Activated naive CD4-positive, alpha-beta T cell treated with anti-CD3 and anti-CD28 coated beads, Interleukin-2, amount 50 U/mL, for 16 hours (primary cell): ENCODE results near the gene WDR62.

Experiments used
- DNase-seq: peaks from one replicate; pipeline ENCODE4 v3.0.0-alpha.2; 2020

WDR62 gene

GRCh38 chr19:36081894-36082293 lies 27.2 kb downstream of the WDR62 start:
- DNase-seq = no peak

GRCh38 chr19:36082916-36083315 lies 28.2 kb downstream of the WDR62 start:
- DNase-seq = no peak

- DNase-seq = no peak
Observed at GRCh38 chr19:36084231-36085009, 29.7 kb downstream of the WDR62 start.

- DNase-seq = no peak
Observed at GRCh38 chr19:36086326-36086725, 31.6 kb downstream of the WDR62 start.

GRCh38 chr19:36089847-36090246 lies 35.1 kb downstream of the WDR62 start:
- DNase-seq = no peak

GRCh38 chr19:36090910-36091695 lies 36.4 kb downstream of the WDR62 start:
- DNase-seq = no peak

- no peak for DNase-seq
Observed at GRCh38 chr19:36092566-36092965, 37.9 kb downstream of the WDR62 start.

- no peak for DNase-seq
Observed at GRCh38 chr19:36093146-36093662, 38.5 kb downstream of the WDR62 start.

GRCh38 chr19:36093687-36094086 lies 39.0 kb downstream of the WDR62 start:
- DNase-seq = no peak

GRCh38 chr19:36097036-36097435 lies 42.3 kb downstream of the WDR62 start:
- no peak for DNase-seq

- DNase-seq = no peak
Observed at GRCh38 chr19:36099166-36099785, 44.6 kb downstream of the WDR62 start.

- no peak for DNase-seq
Observed at GRCh38 chr19:36100476-36100875, 45.8 kb downstream of the WDR62 start.

GRCh38 chr19:36101550-36102327 lies 47.0 kb downstream of the WDR62 start:
- no peak for DNase-seq

- no peak for DNase-seq
Observed at GRCh38 chr19:36103040-36103626, 48.4 kb downstream of the WDR62 start.

GRCh38 chr19:36103842-36104552 lies 49.3 kb downstream of the WDR62 start:
- no peak for DNase-seq

GRCh38 chr19:36106441-36106840 lies 51.7 kb downstream of the WDR62 start:
- no peak for DNase-seq

- no peak for DNase-seq
Observed at GRCh38 chr19:36106991-36107390, 52.3 kb downstream of the WDR62 start.

- no peak for DNase-seq
Observed at GRCh38 chr19:36108684-36109083, 54.0 kb downstream of the WDR62 start.

GRCh38 chr19:36110487-36111199 lies 55.9 kb downstream of the WDR62 start, which contains the start of gene OVOL3:
Gene OVOL3, plus strand, starts transcription at chr19:36111143. Its CDS starts 60 bp downstream, at chr19:36111203.
- no peak for DNase-seq

GRCh38 chr19:36111200-36111539 lies 56.5 kb downstream of the WDR62 start:
- no peak for DNase-seq

- no peak for DNase-seq
Observed at GRCh38 chr19:36112678-36113077, 58.0 kb downstream of the WDR62 start.
